A673 (cell line): ENCODE data around the gene ZBTB20. TPM values are rescaled to one million over a fixed set of nuclear protein-coding genes. Genes with fewer than 3 reads are reported as not detected.

ENCODE experiments used
- BruUV-seq: library from RNA; stranded (reverse); fragments of 400-500 nt; replicated peaks from 2 replicates; lab custom pipeline; 2021; lab: Mats Ljungman, UMichigan
- CTCF ChIA-PET: fragments of 300-600 bp; sonication (Branson Sonifier 250); formaldehyde crosslinking; loops from one replicate; lab custom pipeline; 2022; ENCODE audit warnings: antibody characterized with exemption; lab: Charles Lee
- POLR2A ChIA-PET: fragments of 300-600 bp; sonication (Branson Sonifier 250); formaldehyde crosslinking; loops from one replicate; lab custom pipeline; 2022; ENCODE audit warnings: antibody characterized with exemption; ENCODE audit not compliant: low non-redundant PET; lab: Charles Lee
- DNase-seq: peaks from one replicate; pipeline ENCODE4 v3.0.0-alpha.2; 2015; ENCODE audit warnings: low spot score
- H3K27ac ChIP-seq: fragments of 200-600 bp; sonication (generic); 2 replicates; pipeline ENCODE4 v1.5.1; 2016; ENCODE audit warnings: mixed run types, low read depth, mild to moderate bottlenecking, mixed read lengths, antibody characterized with exemption, low read length; ENCODE audit not compliant: poor library complexity, severe bottlenecking
- H3K27me3 ChIP-seq: fragments of 200-600 bp; sonication (generic); replicated peaks from 2 replicates; pipeline ENCODE4 v1.6.1; 2017; ENCODE audit warnings: mixed run types, low read depth, mild to moderate bottlenecking, mixed read lengths, antibody characterized with exemption, low read length; ENCODE audit not compliant: insufficient read depth, poor library complexity
- H3K36me3 ChIP-seq: fragments of 200-600 bp; sonication (generic); 2 replicates; pipeline ENCODE4 v1.6.1; 2016; ENCODE audit warnings: mixed run types, mild to moderate bottlenecking, mixed read lengths, antibody characterized with exemption, low read length; ENCODE audit not compliant: insufficient read depth, poor library complexity, severe bottlenecking
- H3K4me1 ChIP-seq: fragments of 200-600 bp; sonication (generic); 2 replicates; pipeline ENCODE4 v1.6.1; 2017; ENCODE audit warnings: mixed run types, mild to moderate bottlenecking, mixed read lengths, antibody characterized with exemption, low read length; ENCODE audit not compliant: insufficient read depth, poor library complexity, severe bottlenecking
- H3K4me3 ChIP-seq: fragments of 200-600 bp; sonication (generic); 2 replicates; pipeline ENCODE4 v1.5.1; 2016; ENCODE audit warnings: low read depth, mixed run types, mild to moderate bottlenecking, mixed read lengths, low read length; ENCODE audit not compliant: poor library complexity, severe bottlenecking
- H3K9me3 ChIP-seq: fragments of 200-600 bp; sonication (generic); 2 replicates; pipeline ENCODE4 v1.6.1; 2016; ENCODE audit warnings: mixed run types, low read depth, mild to moderate bottlenecking, mixed read lengths, antibody characterized with exemption, low read length; ENCODE audit not compliant: poor library complexity, severe bottlenecking
- EZH2 ChIP-seq: fragments of 200-600 bp; sonication (generic); IDR thresholded peaks from 2 replicates; pipeline ENCODE4 v1.6.1; 2017; ENCODE audit warnings: borderline replicate concordance, low read depth, mild to moderate bottlenecking, mixed read lengths, antibody characterized with exemption, low read length; ENCODE audit not compliant: poor library complexity, severe bottlenecking
- intact Hi-C: fragments of 100-400 bp; cut with micrococcal nuclease; formaldehyde crosslinking; loops from one replicate; pipeline ENCODE4 v1.10.0; 2022; ENCODE audit not compliant: unreplicated experiment
- total RNA-seq: library from RNA; stranded (reverse); gene quantifications from 2 replicates; pipeline ENCODE4 v1.2.3, GENCODE V29; 2021
- TF ChIP-seq, protein P1 (sequence below): fragments of 300-800, 200-600 bp; sonication (generic); conservative IDR thresholded peaks from 2 replicates; pipeline ENCODE4 v1.5.1; 2017; ENCODE audit warnings: low read depth, mild to moderate bottlenecking, antibody characterized with exemption, low read length, moderate library complexity, mixed read lengths

ZBTB20 gene
- total RNA-seq, 1 experiment from 2014 or later, result 13.5 TPM

GRCh38 chr3:114401346-114401745 lies 745.7 kb downstream of the ZBTB20 start:
- no peak for TF ChIP-seq EZH2
- TF ChIP-seq, protein P1, sequence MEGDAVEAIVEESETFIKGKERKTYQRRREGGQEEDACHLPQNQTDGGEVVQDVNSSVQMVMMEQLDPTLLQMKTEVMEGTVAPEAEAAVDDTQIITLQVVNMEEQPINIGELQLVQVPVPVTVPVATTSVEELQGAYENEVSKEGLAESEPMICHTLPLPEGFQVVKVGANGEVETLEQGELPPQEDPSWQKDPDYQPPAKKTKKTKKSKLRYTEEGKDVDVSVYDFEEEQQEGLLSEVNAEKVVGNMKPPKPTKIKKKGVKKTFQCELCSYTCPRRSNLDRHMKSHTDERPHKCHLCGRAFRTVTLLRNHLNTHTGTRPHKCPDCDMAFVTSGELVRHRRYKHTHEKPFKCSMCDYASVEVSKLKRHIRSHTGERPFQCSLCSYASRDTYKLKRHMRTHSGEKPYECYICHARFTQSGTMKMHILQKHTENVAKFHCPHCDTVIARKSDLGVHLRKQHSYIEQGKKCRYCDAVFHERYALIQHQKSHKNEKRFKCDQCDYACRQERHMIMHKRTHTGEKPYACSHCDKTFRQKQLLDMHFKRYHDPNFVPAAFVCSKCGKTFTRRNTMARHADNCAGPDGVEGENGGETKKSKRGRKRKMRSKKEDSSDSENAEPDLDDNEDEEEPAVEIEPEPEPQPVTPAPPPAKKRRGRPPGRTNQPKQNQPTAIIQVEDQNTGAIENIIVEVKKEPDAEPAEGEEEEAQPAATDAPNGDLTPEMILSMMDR, result no peak
- no peaks in the 10 kb centered on the region for H3K9me3 ChIP-seq

GRCh38 chr3:114400371-114400770 lies 746.7 kb downstream of the ZBTB20 start:
- CTCF ChIA-PET, result no interaction called here
- DNase-seq, result no peak
- no TSS peak for BruUV-seq
- TF ChIP-seq, protein P1, result no peak
- TF ChIP-seq EZH2, result no peak
- POLR2A ChIA-PET, result no interaction called here
- H3K9me3 ChIP-seq, result no peaks in the 10 kb centered on the region
- H3K27me3 ChIP-seq, result no peaks in the 10 kb centered on the region
- H3K36me3 ChIP-seq, result no peaks in the 10 kb centered on the region
- no peaks in the 10 kb centered on the region for H3K4me1 ChIP-seq
- H3K27ac ChIP-seq, result no peak overlapping the region
- no peak overlapping the region for H3K4me3 ChIP-seq
- intact Hi-C loops, result no loop called here

More at GRCh38 chr3:114401346-114401745, 745.7 kb downstream of the ZBTB20 start:
- H3K4me1 ChIP-seq, result no peaks in the 10 kb centered on the region
- BruUV-seq, result no TSS peak
- ChIA-PET CTCF (no interaction called here), POLR2A (interaction anchor here (0.6 kb wide), 1 partner anchor 45 kb away, joined by 4 read pairs; no protein-coding TSS in a partner anchor)
- no peaks in the 10 kb centered on the region for H3K36me3 ChIP-seq
- H3K27ac ChIP-seq, result no peak overlapping the region
- H3K4me3 ChIP-seq, result no peak overlapping the region
- intact Hi-C loops, result no loop called here
- no peaks in the 10 kb centered on the region for H3K27me3 ChIP-seq
- DNase-seq, result no peak

DNA sequence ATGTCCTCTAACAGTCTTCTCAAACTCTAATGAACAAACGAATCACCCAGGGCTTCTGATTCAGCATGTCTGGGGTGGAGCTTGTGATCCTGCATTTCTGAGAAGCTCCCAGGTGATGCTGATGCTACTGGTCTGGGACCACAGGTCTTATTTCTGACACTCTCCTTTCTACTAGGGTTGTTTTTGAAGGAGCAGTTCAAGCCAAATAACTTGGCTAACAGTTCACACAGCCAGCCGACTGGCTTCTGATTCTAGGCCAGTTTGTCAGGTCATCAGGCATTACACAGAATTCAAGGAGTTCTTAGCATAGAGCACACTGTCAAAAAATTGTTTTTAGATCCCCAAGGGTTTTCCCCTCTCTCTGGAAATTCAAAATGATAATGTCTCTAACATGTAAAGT lies 752.5 kb downstream of the ZBTB20 start:
- no peak overlapping the region for H3K4me3 ChIP-seq
- no peaks in the 10 kb centered on the region for H3K9me3 ChIP-seq
- POLR2A ChIA-PET, result no interaction called here

More for the DNA sequence above, 752.5 kb downstream of the ZBTB20 start:
- no peak for TF ChIP-seq EZH2
- TF ChIP-seq, protein P1, result no peak
- no peak for DNase-seq
- intact Hi-C loops, result no loop called here
- Histone ChIP-seq H3K4me1 (no peaks in the 10 kb centered on the region), H3K27ac (no peak overlapping the region), H3K36me3 (no peaks in the 10 kb centered on the region), H3K27me3 (no peaks in the 10 kb centered on the region)
- CTCF ChIA-PET, result no interaction called here
- BruUV-seq, result no TSS peak
